Measurements from ENCODE around the gene TAF11.
"Not testable (repeated sequence)": the region's sequence is repeated elsewhere in the genome, so short reads cannot be mapped to it uniquely, and the experiment has no call there.

Gene TAF11

DNA sequence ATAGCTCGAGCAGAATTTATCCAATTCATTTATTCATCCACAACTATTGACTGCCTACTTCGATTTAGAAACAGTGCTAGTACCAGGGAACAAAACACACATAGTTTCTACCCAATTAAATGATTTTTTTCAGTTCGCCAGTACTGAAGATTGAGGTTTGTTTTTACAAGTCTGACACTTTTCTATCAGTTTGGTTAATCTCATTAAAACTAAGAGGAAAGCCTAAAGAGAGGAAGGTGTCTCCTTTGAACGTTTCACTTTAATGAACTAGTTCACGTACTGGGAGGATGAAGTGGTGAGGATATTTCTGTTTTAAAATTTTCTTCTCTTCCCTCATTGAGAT is 643 bp upstream of the TAF11 start:
- DNase-seq = no peak
- Histone ChIP-seq H3K36me3 (no peaks in the 10 kb centered on the region), H3K9me3 (no peaks in the 10 kb centered on the region), H3K4me3 (ENCODE audit: low read depth, low read length) (peak overlapping the region; percentile 84), H3K27me3 (no peaks in the 10 kb centered on the region), H3K4me1 (no peaks in the 10 kb centered on the region)
- TF ChIP-seq, protein P1, sequence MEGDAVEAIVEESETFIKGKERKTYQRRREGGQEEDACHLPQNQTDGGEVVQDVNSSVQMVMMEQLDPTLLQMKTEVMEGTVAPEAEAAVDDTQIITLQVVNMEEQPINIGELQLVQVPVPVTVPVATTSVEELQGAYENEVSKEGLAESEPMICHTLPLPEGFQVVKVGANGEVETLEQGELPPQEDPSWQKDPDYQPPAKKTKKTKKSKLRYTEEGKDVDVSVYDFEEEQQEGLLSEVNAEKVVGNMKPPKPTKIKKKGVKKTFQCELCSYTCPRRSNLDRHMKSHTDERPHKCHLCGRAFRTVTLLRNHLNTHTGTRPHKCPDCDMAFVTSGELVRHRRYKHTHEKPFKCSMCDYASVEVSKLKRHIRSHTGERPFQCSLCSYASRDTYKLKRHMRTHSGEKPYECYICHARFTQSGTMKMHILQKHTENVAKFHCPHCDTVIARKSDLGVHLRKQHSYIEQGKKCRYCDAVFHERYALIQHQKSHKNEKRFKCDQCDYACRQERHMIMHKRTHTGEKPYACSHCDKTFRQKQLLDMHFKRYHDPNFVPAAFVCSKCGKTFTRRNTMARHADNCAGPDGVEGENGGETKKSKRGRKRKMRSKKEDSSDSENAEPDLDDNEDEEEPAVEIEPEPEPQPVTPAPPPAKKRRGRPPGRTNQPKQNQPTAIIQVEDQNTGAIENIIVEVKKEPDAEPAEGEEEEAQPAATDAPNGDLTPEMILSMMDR (IDR thresholded peaks at IDR 0.05; ENCODE audit: low read depth, low read length) = no peak

DNA sequence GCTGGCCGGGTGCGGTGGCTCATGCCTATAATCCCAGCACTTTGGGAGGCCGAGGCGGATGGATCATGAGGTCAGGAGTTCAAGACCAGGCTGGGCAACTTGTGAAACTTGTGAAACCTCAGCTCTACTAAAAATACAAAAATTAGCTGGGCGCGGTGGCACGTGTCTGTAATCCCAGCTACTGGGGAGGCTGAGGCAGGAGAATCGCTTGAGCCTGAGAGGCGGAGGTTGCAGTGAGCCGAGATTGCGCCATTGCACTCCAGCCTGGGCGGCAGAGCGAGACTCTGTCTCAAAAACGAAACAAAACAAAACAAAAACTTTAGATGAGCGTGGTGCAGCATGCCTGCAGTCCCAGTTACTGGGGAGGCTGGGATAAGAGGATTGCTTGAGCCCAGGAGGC is 2.0 kb downstream of the TAF11 start:
- H3K4me1 ChIP-seq; H3K27me3 ChIP-seq; H3K4me3 ChIP-seq (ENCODE audit: low read depth, low read length); DNase-seq; H3K36me3 ChIP-seq; H3K9me3 ChIP-seq: not testable (repeated sequence)

DNA sequence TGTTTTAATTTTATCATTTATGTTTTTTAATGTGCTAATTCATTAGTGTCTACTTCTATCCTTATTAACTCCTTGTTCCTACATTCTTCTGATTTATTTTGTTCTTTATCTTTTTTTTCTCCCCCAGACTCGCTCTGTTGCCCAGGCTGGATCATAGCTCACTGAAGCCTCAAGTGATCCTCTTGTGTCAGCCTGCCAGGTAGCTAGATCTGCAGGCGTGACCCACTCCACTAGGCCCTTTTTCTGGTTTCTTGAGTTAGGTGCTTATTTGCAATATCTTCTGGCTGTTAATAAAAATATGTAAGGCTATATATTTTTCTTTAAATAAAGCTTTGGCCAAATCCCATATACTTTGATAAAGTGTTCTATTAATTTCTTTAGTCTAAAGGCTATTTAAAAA is 2.8 kb downstream of the TAF11 start:
- Histone ChIP-seq H3K27me3 (no peaks in the 10 kb centered on the region), H3K4me3 (ENCODE audit: low read depth, low read length) (no peak overlapping the region), H3K4me1 (no peaks in the 10 kb centered on the region), H3K9me3 (no peaks in the 10 kb centered on the region), H3K36me3 (peaks cover 3% of the 10 kb centered on the region)
- TF ChIP-seq, protein P1 (IDR thresholded peaks at IDR 0.05; ENCODE audit: low read depth, low read length) = no peak
- no peak for DNase-seq

DNA sequence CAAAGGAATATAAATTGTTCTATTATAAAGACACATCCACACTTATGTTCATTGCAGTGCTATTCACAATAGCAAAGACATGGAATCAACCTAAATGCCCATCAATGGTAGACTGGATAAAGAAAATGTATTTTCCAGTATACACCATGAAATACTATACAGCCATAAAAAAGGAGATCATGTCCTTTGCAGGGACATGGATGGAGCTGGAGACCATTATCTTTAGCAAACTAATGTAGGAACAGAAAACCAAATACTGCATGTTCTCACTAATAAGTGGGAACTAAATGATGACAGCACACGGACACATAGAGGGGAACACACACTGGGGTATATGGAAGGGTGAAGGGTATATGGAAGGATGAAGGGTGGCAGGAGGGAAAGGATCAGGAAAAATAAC is 3.8 kb downstream of the TAF11 start:
- H3K27me3 ChIP-seq; DNase-seq; H3K36me3 ChIP-seq; H3K4me1 ChIP-seq; H3K9me3 ChIP-seq; H3K4me3 ChIP-seq (ENCODE audit: low read depth, low read length): not testable (repeated sequence)

DNA sequence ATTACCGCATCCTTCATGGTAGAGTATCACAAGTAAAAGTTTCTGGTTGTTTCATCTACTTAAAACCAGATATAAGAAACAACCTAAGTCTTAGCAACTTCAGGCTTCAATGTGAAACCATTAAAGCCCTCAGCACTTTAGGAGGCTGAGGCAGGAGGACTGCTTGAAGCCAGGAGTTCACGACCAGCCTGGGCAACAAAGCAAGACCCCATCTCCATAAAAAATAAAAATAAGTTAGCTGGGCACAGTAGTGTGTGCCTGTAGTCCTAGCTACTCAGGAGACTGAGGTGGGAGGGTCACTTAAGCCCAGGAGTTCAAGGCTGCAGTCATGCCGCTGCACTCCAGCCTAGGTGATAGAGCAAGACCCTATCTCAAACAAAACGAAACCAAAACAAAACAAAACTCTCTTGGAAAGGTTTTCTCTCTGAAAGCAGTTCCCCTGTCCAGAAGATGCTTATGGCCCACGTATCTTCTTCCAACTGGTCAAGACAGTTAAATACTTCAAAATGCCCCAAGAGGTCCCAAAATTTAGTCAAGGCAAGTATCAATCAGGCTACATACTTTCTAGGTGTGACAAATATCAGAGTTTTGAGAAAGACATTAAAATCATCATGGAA is 9.9 kb downstream of the TAF11 start:
- DNase-seq = no peak
- Histone ChIP-seq H3K9me3 (no peaks in the 10 kb centered on the region), H3K27me3 (no peaks in the 10 kb centered on the region), H3K4me1 (no peaks in the 10 kb centered on the region), H3K36me3 (peaks cover 27% of the 10 kb centered on the region), H3K4me3 (ENCODE audit: low read depth, low read length) (no peak overlapping the region)
- TF ChIP-seq, protein P1 (IDR thresholded peaks at IDR 0.05; ENCODE audit: low read depth, low read length) = no peak

DNA sequence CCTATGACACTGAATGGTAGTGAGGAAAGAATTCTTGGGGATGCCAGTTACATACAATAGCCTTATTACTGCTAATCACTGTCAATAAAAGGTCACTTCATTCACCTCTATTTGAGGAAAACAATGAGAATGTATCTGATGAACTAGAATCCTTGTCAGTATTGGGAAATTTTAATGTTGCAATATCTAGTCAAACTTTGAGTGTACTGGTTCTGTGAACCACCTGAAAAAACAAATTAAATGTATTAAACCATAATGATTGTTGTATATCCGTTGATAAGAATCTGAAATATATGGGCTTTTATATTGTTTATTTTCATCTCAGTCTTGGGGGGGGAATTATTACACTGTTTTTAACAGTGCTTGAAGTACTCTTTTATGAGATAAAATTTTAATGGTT is 10.6 kb downstream of the TAF11 start:
- Histone ChIP-seq H3K4me1 (no peaks in the 10 kb centered on the region), H3K4me3 (ENCODE audit: low read depth, low read length) (no peak overlapping the region), H3K9me3 (no peaks in the 10 kb centered on the region), H3K36me3 (peaks cover 32% of the 10 kb centered on the region), H3K27me3 (no peaks in the 10 kb centered on the region)
- no peak for DNase-seq
- TF ChIP-seq, protein P1 (IDR thresholded peaks at IDR 0.05; ENCODE audit: low read depth, low read length) = no peak

DNA sequence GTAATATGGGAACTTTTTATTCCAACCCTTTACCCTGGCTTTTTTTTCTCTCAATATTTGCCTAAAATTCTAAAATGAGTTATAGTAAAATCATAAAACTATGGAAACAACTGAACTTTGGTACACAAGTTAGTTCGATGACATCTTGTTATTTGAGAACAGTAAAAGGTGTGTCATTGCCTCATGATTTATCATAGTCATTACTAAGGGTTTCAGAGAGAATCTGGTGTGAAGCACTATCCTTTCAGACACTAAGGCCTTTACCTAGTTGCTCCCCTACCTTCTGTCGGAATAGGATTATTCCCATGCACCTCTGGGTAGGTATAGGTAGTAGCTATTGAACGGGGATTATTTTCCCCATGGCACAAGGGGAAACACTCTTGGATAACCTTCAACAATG is 11.4 kb downstream of the TAF11 start:
- Histone ChIP-seq H3K36me3 (peaks cover 40% of the 10 kb centered on the region), H3K9me3 (no peaks in the 10 kb centered on the region), H3K4me1 (no peaks in the 10 kb centered on the region), H3K27me3 (no peaks in the 10 kb centered on the region), H3K4me3 (ENCODE audit: low read depth, low read length) (no peak overlapping the region)
- no peak for DNase-seq
- TF ChIP-seq, protein P1 (IDR thresholded peaks at IDR 0.05; ENCODE audit: low read depth, low read length) = no peak

All from BE2C (cell line).